H1 (cell line): ENCODE measurements around the gene C1D. TPM values are rescaled to one million over a fixed set of nuclear protein-coding genes. Genes with fewer than 3 reads are reported as not detected.

Source experiments
- CTCF ChIA-PET: fragments of 300-600 bp; sonication (Branson Sonifier 250); formaldehyde crosslinking; loops from one replicate; lab custom pipeline; 2021; ENCODE audit not compliant: partially characterized antibody; lab: Charles Lee
- POLR2A ChIA-PET: fragments of 300-600 bp; sonication (Branson Sonifier 250); formaldehyde crosslinking; loops from one replicate; lab custom pipeline; 2021; ENCODE audit warnings: inconsistent platforms; ENCODE audit not compliant: partially characterized antibody; lab: Charles Lee
- DNase-seq, 2 experiments: peaks; one replicate each; pipeline versions ENCODE4 v3.0.0 to v3.0.0-alpha.2; 2010 to 2022; ENCODE audit warnings: low spot score in 2 of 2, low read depth in 1 of 2, mixed read lengths in 1 of 2
- FAIRE-seq: peaks from 2 replicates; lab custom pipeline; 2011; peaks lifted over from hg19 to GRCh38; lab: Jason Lieb, UNC
- H2AFZ ChIP-seq: 2 replicates; pipeline ENCODE4 v1.8.1; 2012; ENCODE audit warnings: low read length, inconsistent platforms
- H2AK5ac ChIP-seq: 2 replicates; pipeline ENCODE4 v1.6.1; 2013; ENCODE audit warnings: low read depth, low read length
- H2BK120ac ChIP-seq: replicated peaks from 2 replicates; pipeline ENCODE3; 2013; ENCODE audit warnings: low read depth, low read length, inconsistent platforms
- H2BK12ac ChIP-seq: 2 replicates; pipeline ENCODE4 v1.6.1; 2013; ENCODE audit warnings: low read depth, low read length
- H2BK15ac ChIP-seq: 2 replicates; pipeline ENCODE4 v1.6.1; 2013; ENCODE audit warnings: low read length
- H2BK20ac ChIP-seq: 2 replicates; pipeline ENCODE4 v1.6.1; 2013; ENCODE audit warnings: low read length
- H2BK5ac ChIP-seq: 2 replicates; pipeline ENCODE4 v1.6.1; 2013; ENCODE audit warnings: low read depth, low read length
- H3K14ac ChIP-seq: 2 replicates; pipeline ENCODE4 v1.6.1; 2013; ENCODE audit warnings: inconsistent platforms; ENCODE audit not compliant: insufficient read length
- H3K18ac ChIP-seq: 2 replicates; pipeline ENCODE4 v1.6.1; 2013; ENCODE audit warnings: low read length; ENCODE audit errors: extremely low read depth
- H3K23ac ChIP-seq: 2 replicates; pipeline ENCODE4 v1.6.1; 2013; ENCODE audit warnings: inconsistent platforms; ENCODE audit not compliant: insufficient read length
- H3K23me2 ChIP-seq: 2 replicates; pipeline ENCODE4 v1.6.1; 2013; ENCODE audit warnings: low read depth, low read length
- H3K27ac ChIP-seq: 2 replicates; pipeline ENCODE4 v1.6.1; 2011; ENCODE audit warnings: low read depth, low read length, inconsistent platforms
- H3K27me3 ChIP-seq, 4 experiments: replicated peaks in 1 of 4; 1 replicate in 1 of 4; 2 replicates in 3 of 4; pipeline versions ENCODE4 v1.6.1 to v1.8.1; 2011 to 2013; ENCODE audit warnings: low read length in 3 of 4, mild to moderate bottlenecking in 3 of 4, inconsistent platforms in 2 of 4, mixed read lengths in 2 of 4, moderate library complexity in 1 of 4; ENCODE audit not compliant: control insufficient read depth in 3 of 4, insufficient read depth in 3 of 4; ENCODE audit errors: extremely low read depth in 1 of 4
- H3K36me3 ChIP-seq, 4 experiments: 2 replicates each; pipeline versions ENCODE4 v1.6.1 to v1.8.1; 2011 to 2013; ENCODE audit warnings: mild to moderate bottlenecking in 4 of 4, low read length in 3 of 4, moderate library complexity in 2 of 4, control low read depth in 1 of 4, inconsistent platforms in 1 of 4; ENCODE audit not compliant: insufficient read depth in 4 of 4, control insufficient read depth in 2 of 4
- H3K4ac ChIP-seq: replicated peaks from 2 replicates; pipeline ENCODE3; 2013; ENCODE audit warnings: low read length, low read depth, mixed read lengths, inconsistent platforms; ENCODE audit not compliant: insufficient read length
- H3K4me1 ChIP-seq, 4 experiments: replicated peaks in 1 of 4; 1 replicate in 1 of 4; 2 replicates in 3 of 4; pipeline versions ENCODE4 v1.6.1 to v1.8.1; 2011 to 2013; ENCODE audit warnings: low read length in 3 of 4, inconsistent platforms in 2 of 4, mixed read lengths in 1 of 4; ENCODE audit not compliant: insufficient read depth in 4 of 4, control insufficient read depth in 3 of 4
- H3K4me2 ChIP-seq, 2 experiments: 2 replicates each; pipeline versions ENCODE4 v1.6.1 to v1.8.1; 2011 to 2013; ENCODE audit warnings: low read depth in 2 of 2, low read length in 2 of 2, control low read depth in 1 of 2, inconsistent platforms in 1 of 2, mild to moderate bottlenecking in 1 of 2; ENCODE audit not compliant: insufficient read depth in 1 of 2
- H3K4me3 ChIP-seq, 4 experiments: fragments of 200-600, 300-600 bp in 1 of 4; sonication (generic), shearing (Covaris generic), sonication (Bioruptor Twin) in 1 of 4; 2 replicates each; pipeline versions ENCODE4 v1.5.1 to v1.8.1; 2011 to 2016; ENCODE audit warnings: low read length in 4 of 4, low read depth in 3 of 4, control low read depth in 2 of 4, inconsistent platforms in 2 of 4, mild to moderate bottlenecking in 2 of 4, mixed read lengths in 1 of 4, moderate library complexity in 1 of 4; ENCODE audit not compliant: insufficient read depth in 2 of 4; ENCODE audit errors: extremely low read depth in 1 of 4
- H3K56ac ChIP-seq: replicated peaks from 2 replicates; pipeline ENCODE3; 2013; ENCODE audit warnings: low read depth, mild to moderate bottlenecking, mixed read lengths, low read length, inconsistent platforms; ENCODE audit not compliant: insufficient read length
- H3K79me1 ChIP-seq: 2 replicates; pipeline ENCODE4 v1.6.1; 2013; ENCODE audit warnings: low read depth, low read length, control low read depth
- H3K79me2 ChIP-seq, 2 experiments: 2 replicates each; pipeline versions ENCODE4 v1.6.1 to v1.8.1; 2012 to 2013; ENCODE audit warnings: low read length in 2 of 2, mild to moderate bottlenecking in 2 of 2, inconsistent platforms in 1 of 2; ENCODE audit not compliant: insufficient read depth in 2 of 2, control insufficient read depth in 1 of 2
- H3K9ac ChIP-seq, 4 experiments: replicated peaks in 1 of 4; 1 replicate in 1 of 4; 2 replicates in 3 of 4; pipeline versions ENCODE4 v1.6.1 to v1.8.1; 2011 to 2013; ENCODE audit warnings: low read depth in 3 of 4, low read length in 3 of 4, control low read depth in 2 of 4, mild to moderate bottlenecking in 2 of 4, moderate library complexity in 2 of 4, inconsistent platforms in 1 of 4; ENCODE audit errors: extremely low read depth in 1 of 4
- H3K9me3 ChIP-seq, 2 experiments: 2 replicates each; pipeline versions ENCODE4 v1.6.1 to v1.8.1; 2012 to 2013; ENCODE audit warnings: mild to moderate bottlenecking in 2 of 2, moderate library complexity in 2 of 2, control low read depth in 1 of 2, inconsistent platforms in 1 of 2, low read depth in 1 of 2, low read length in 1 of 2, mixed read lengths in 1 of 2; ENCODE audit not compliant: insufficient read depth in 2 of 2
- H4K20me1 ChIP-seq, 2 experiments: replicated peaks in 1 of 2; 2 replicates each; pipeline versions ENCODE3 to v1.8.1; 2011 to 2013; ENCODE audit warnings: inconsistent platforms in 2 of 2, low read length in 2 of 2, mild to moderate bottlenecking in 1 of 2; ENCODE audit not compliant: insufficient read depth in 2 of 2, control insufficient read depth in 1 of 2
- H4K5ac ChIP-seq: 2 replicates; pipeline ENCODE4 v1.6.1; 2013; ENCODE audit warnings: low read length, low read depth, mixed read lengths, inconsistent platforms; ENCODE audit not compliant: insufficient read length
- H4K8ac ChIP-seq: 2 replicates; pipeline ENCODE4 v1.8.0; 2013; ENCODE audit warnings: mild to moderate bottlenecking, moderate library complexity, low read length, inconsistent platforms; ENCODE audit not compliant: insufficient read depth; ENCODE audit errors: extremely low read depth
- H4K91ac ChIP-seq: replicated peaks from 2 replicates; pipeline ENCODE3; 2013; ENCODE audit warnings: low read length, mixed read lengths, inconsistent platforms; ENCODE audit not compliant: insufficient read length
- WGBS, 2 experiments: shearing (Covaris generic) in 1 of 2; methylation state at CpG; one replicate each; pipeline versions ENCODE4 v1.1.6 to v1.1.7; 2013 to 2015; ENCODE audit warnings: low lambda C conversion rate in 2 of 2, mixed read lengths in 2 of 2, inconsistent platforms in 1 of 2, low coverage in 1 of 2, missing lambda C conversion rate in 1 of 2; ENCODE audit not compliant: insufficient replicate concordance in 2 of 2, insufficient coverage in 1 of 2, insufficient read length in 1 of 2; ENCODE audit errors: extremely low coverage in 1 of 2, missing lambda C conversion rate in 1 of 2; 5-methylcytosine and 5-hydroxymethylcytosine counted together
- polyA plus RNA-seq, 7 experiments: library from polyadenylated mRNA; depleted of rRNA in 3 of 7; stranded (reverse) in 5 of 7; unstranded in 2 of 7; fragments of >200 nt in 5 of 7; fragments of 200-250 nt in 2 of 7; gene quantifications; 1 replicate in 5 of 7; 2 replicates in 1 of 7; 4 replicates in 1 of 7; pipeline versions ENCODE4 v1.2.1 to v1.2.3, GENCODE V29; 2011 to 2013; ENCODE audit warnings: missing spikeins in 2 of 7, mixed read lengths in 2 of 7
- total RNA-seq: library from RNA; stranded (reverse); fragmentation: NEBNext Ultra II Directional; extraction: Animal tissue kit (Norgen Biotek cat#: 25700); gene quantifications from 2 replicates; pipeline ENCODE4 v1.2.1, GENCODE V29; 2021
- TF ChIP-seq, protein P1 (sequence below): IDR thresholded peaks from 2 replicates; pipeline ENCODE4 v1.6.1; 2011; ENCODE audit warnings: low read length, improper control_type of control experiment

Gene C1D
- total and polyA plus RNA-seq, 2 of the 8 experiments (the other 6 are each of a cell fraction or from before 2014, with no cell fraction given): 17.5 to 24.1 TPM

DNA sequence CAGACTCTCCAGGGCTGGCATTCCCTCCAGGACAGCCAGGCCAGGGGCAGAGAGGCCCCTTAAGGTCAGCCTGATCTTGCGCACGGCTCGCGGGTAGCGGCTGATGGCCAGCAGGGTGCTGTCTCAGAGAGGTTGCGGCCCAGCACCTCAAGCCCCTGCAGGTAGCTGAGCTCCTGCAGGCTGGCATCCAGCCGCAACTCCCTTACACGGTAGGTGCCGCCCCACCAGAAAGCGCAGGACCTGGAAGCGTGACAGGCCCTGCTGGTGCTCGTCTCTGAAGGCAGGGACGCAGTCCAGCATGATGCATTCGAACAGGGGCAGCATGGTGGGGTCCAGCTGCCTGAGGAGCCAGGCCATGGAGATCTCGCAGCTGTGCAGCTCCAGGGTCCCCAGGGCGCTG lies 38.9 kb downstream of the C1D start:
- H4K5ac ChIP-seq: no peak overlapping the region
- H3K4me3 ChIP-seq: no peak overlapping the region
- CTCF ChIA-PET: interaction anchor here (1.0 to 1.1 kb wide), 2 partner anchors 12 to 184 kb away, joined by 3 read pairs; no protein-coding TSS in a partner anchor
- no peak overlapping the region for H2AK5ac ChIP-seq
- no peak overlapping the region for H2BK15ac ChIP-seq
- H4K91ac ChIP-seq: no peak overlapping the region
- no peak overlapping the region for H3K18ac ChIP-seq
- H3K27ac ChIP-seq: no peak overlapping the region
- FAIRE-seq: no peak
- POLR2A ChIA-PET: no interaction called here
- TF ChIP-seq, protein P1, sequence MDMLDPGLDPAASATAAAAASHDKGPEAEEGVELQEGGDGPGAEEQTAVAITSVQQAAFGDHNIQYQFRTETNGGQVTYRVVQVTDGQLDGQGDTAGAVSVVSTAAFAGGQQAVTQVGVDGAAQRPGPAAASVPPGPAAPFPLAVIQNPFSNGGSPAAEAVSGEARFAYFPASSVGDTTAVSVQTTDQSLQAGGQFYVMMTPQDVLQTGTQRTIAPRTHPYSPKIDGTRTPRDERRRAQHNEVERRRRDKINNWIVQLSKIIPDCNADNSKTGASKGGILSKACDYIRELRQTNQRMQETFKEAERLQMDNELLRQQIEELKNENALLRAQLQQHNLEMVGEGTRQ: no peak
- TF ChIP-seq, all 59 proteins: peak for 0
- Histone ChIP-seq H4K20me1 (no peaks in the 10 kb centered on the region), H3K4me2 (no peak overlapping the region), H3K27me3 (no peaks in the 10 kb centered on the region), H3K4ac (no peak overlapping the region), H3K14ac (no peak overlapping the region), H3K9ac (no peak overlapping the region), H3K9me3 (no peaks in the 10 kb centered on the region), H3K79me1 (no peaks in the 10 kb centered on the region), H4K8ac (no peak overlapping the region; the same call in 1 of the 2 replicates), H3K23me2 (no peaks in the 10 kb centered on the region), H3K4me1 (no peaks in the 10 kb centered on the region), H3K23ac (no peak overlapping the region), H2BK120ac (no peak overlapping the region), H2BK5ac (no peak overlapping the region; the same call in 1 of the 2 replicates), H3K36me3 (no peaks in the 10 kb centered on the region), H2BK20ac (no peak overlapping the region), H2BK12ac (no peak overlapping the region), H2AFZ (no peak overlapping the region), H3K56ac (no peak overlapping the region), H3K79me2 (no peaks in the 10 kb centered on the region)
- no peak for DNase-seq
- 98% methylated on average over 16 of the region's 16 CpGs; no CpG with 5 or more reads in 1 of the 2 experiments for WGBS, 2 experiments
